Caki2 (cell line): ENCODE results near the gene PHIP. TPM values are rescaled to one million over a fixed set of nuclear protein-coding genes. Genes with fewer than 3 reads are reported as not detected.
"Not testable (repeated sequence)": the region's sequence is repeated elsewhere in the genome, so short reads cannot be mapped to it uniquely, and the experiment has no call there.

Source experiments
- DNase-seq: peaks from one replicate; pipeline ENCODE4 v3.0.0-alpha.2; 2015; ENCODE audit warnings: low read depth
- in situ Hi-C: cut with HindIII; loops from 2 replicates; pipeline ENCODE4 v1.10.0; 2016; ENCODE audit warnings: low sequenced_read_pairs, low pct_unique_long_range_greater_than_20kb, mixed read lengths
- total RNA-seq: library from RNA; depleted of rRNA; stranded (reverse); fragments of >200 nt; shearing (Covaris generic); gene quantifications from 2 replicates; pipeline ENCODE4 v1.2.3, GENCODE V29; 2014; ENCODE audit warnings: low replicate concordance; rRNA removed

Gene PHIP
- 6.2 and 6.5 TPM in 2 replicates for total RNA-seq

GRCh38 chr6:79078075-79078969 lies at the start of gene PHIP:
Gene PHIP, minus strand, starts transcription at chr6:79078254. Its CDS starts 186 bp downstream, at chr6:79078068.
- in situ Hi-C loops: no loop called here
- DNase-seq: peak; percentile 92

- no peak for DNase-seq
- in situ Hi-C loops: no loop called here
Measured at GRCh38 chr6:79127660-79128059, 49.6 kb upstream of the PHIP start.

GRCh38 chr6:79119217-79119616 lies 41.2 kb upstream of the PHIP start:
- DNase-seq: no peak
- in situ Hi-C loops: no loop called here

- in situ Hi-C loops: no loop called here
- DNase-seq: no peak
Measured at GRCh38 chr6:79117752-79118151, 39.7 kb upstream of the PHIP start.

GRCh38 chr6:79115553-79116182 lies 37.6 kb upstream of the PHIP start:
- no peak for DNase-seq
- in situ Hi-C loops: no loop called here

GRCh38 chr6:79111549-79111948 lies 33.5 kb upstream of the PHIP start:
- no peak for DNase-seq

GRCh38 chr6:79101164-79101563 lies 23.1 kb upstream of the PHIP start:
- in situ Hi-C loops: no loop called here
- DNase-seq: no peak

More at GRCh38 chr6:79111549-79111948, 33.5 kb upstream of the PHIP start:
- in situ Hi-C loops: no loop called here

GRCh38 chr6:79100304-79100703 lies 22.2 kb upstream of the PHIP start:
- in situ Hi-C loops: no loop called here
- DNase-seq: no peak

- DNase-seq: no peak
- in situ Hi-C loops: no loop called here
Measured at GRCh38 chr6:79094938-79095337, 16.9 kb upstream of the PHIP start.

GRCh38 chr6:79091801-79092200 lies 13.7 kb upstream of the PHIP start:
- DNase-seq: peak; percentile 4
- in situ Hi-C loops: not testable (repeated sequence)

GRCh38 chr6:79089552-79090404 lies 11.7 kb upstream of the PHIP start:
- no peak for DNase-seq
- in situ Hi-C loops: no loop called here

GRCh38 chr6:79084693-79085092 lies 6.6 kb upstream of the PHIP start:
- no peak for DNase-seq
- in situ Hi-C loops: no loop called here

GRCh38 chr6:79082304-79082703 lies 4.2 kb upstream of the PHIP start:
- no peak for DNase-seq
- in situ Hi-C loops: no loop called here

- in situ Hi-C loops: no loop called here
- no peak for DNase-seq
Measured at GRCh38 chr6:79081663-79082062, 3.6 kb upstream of the PHIP start.

GRCh38 chr6:79079561-79080041 lies 1.5 kb upstream of the PHIP start:
- DNase-seq: peak; percentile 12
- in situ Hi-C loops: no loop called here

- DNase-seq: no peak
- in situ Hi-C loops: no loop called here
Measured at GRCh38 chr6:79077715-79078074, 359 bp downstream of the PHIP start.

GRCh38 chr6:79076782-79077641 lies 1.0 kb downstream of the PHIP start:
- in situ Hi-C loops: no loop called here
- DNase-seq: peak; percentile 94

GRCh38 chr6:79076160-79076559 lies 1.9 kb downstream of the PHIP start:
- peak; percentile 4 for DNase-seq
- in situ Hi-C loops: no loop called here
